ENCODE data around the gene YDJC.
"Not testable (repeated sequence)": the region's sequence is repeated elsewhere in the genome, so short reads cannot be mapped to it uniquely, and the experiment has no call there.

- TF ChIP-seq ELF4 (IDR thresholded peaks at IDR 0.05); SUZ12 (IDR thresholded peaks at IDR 0.05); BHLHE40 (IDR thresholded peaks at IDR 0.05; ENCODE audit: borderline replicate concordance); TARDBP (IDR thresholded peaks at IDR 0.05); FOXK2 (IDR thresholded peaks at IDR 0.05); LEF1 (IDR thresholded peaks at IDR 0.05; ENCODE audit: borderline replicate concordance); FOXM1 (IDR thresholded peaks at IDR 0.05; ENCODE audit: borderline replicate concordance); NFRKB (IDR thresholded peaks at IDR 0.05); ZNF384 (IDR thresholded peaks at IDR 0.05); SP1 (IDR thresholded peaks at IDR 0.05); L3MBTL2 (conservative IDR thresholded peaks at IDR 0.05): not testable (repeated sequence)
Measured at GRCh38 chr22:21581009-21581713, 48.7 kb downstream of the YDJC start.

Data from HEK293T (cell line).